IMR-90 (cell line): Measurements from ENCODE around the gene CPED1. TPM values are rescaled to one million over a fixed set of nuclear protein-coding genes. Genes with fewer than 3 reads are reported as not detected.
"Not testable (repeated sequence)": the region's sequence is repeated elsewhere in the genome, so short reads cannot be mapped to it uniquely, and the experiment has no call there.

Experiments
- ATAC-seq: fragments of 200-7000 bp; cut with Tn5 transposase; 2 replicates; pipeline ENCODE4 v1.9.1; 2020; ENCODE audit warnings: low read depth, mild to moderate bottlenecking, moderate library complexity
- BruUV-seq: library from RNA; stranded (reverse); fragments of 400-500 nt; replicated peaks from 2 replicates; lab custom pipeline; 2021; lab: Mats Ljungman, UMichigan
- CTCF ChIA-PET: fragments of 300-600 bp; formaldehyde crosslinking; extraction: SDS; loops from one replicate; lab custom pipeline; 2021; ENCODE audit warnings: antibody characterized with exemption; lab: Yijun Ruan, JAX
- POLR2A ChIA-PET: fragments of 300-600 bp; sonication (Branson Sonifier 250); formaldehyde crosslinking; loops from one replicate; lab custom pipeline; 2022; ENCODE audit warnings: antibody characterized with exemption; ENCODE audit not compliant: unreplicated experiment; lab: Charles Lee
- DNase-seq: peaks from one replicate; pipeline ENCODE4 v3.0.0; 2013
- H2AFZ ChIP-seq: replicated peaks from 2 replicates; pipeline ENCODE3; 2013; ENCODE audit warnings: low read length, mild to moderate bottlenecking; ENCODE audit not compliant: poor library complexity
- H2AK5ac ChIP-seq: 2 replicates; pipeline ENCODE4 v1.6.1; 2013; ENCODE audit warnings: low read depth, low read length, inconsistent platforms
- H2AK9ac ChIP-seq: replicated peaks from 2 replicates; pipeline ENCODE3; 2013; ENCODE audit warnings: mild to moderate bottlenecking, low read depth, low read length, moderate library complexity; ENCODE audit not compliant: poor library complexity
- H2BK120ac ChIP-seq: 2 replicates; pipeline ENCODE4 v1.6.1; 2013; ENCODE audit warnings: low read depth, low read length, inconsistent platforms
- H2BK15ac ChIP-seq: 3 replicates; pipeline ENCODE4 v1.6.1; 2013; ENCODE audit warnings: low read depth, low read length, inconsistent platforms
- H2BK20ac ChIP-seq: 2 replicates; pipeline ENCODE4 v1.6.1; 2013; ENCODE audit warnings: low read depth, mild to moderate bottlenecking, inconsistent platforms, low read length, moderate library complexity
- H2BK5ac ChIP-seq: 2 replicates; pipeline ENCODE4 v1.6.1; 2013; ENCODE audit warnings: mild to moderate bottlenecking, low read depth, low read length, inconsistent platforms; ENCODE audit not compliant: poor library complexity, severe bottlenecking
- H3K14ac ChIP-seq: replicated peaks from 2 replicates; pipeline ENCODE4 v1.6.1; 2013; ENCODE audit warnings: low read depth, low read length, inconsistent platforms
- H3K18ac ChIP-seq: 2 replicates; pipeline ENCODE4 v1.6.1; 2013; ENCODE audit warnings: low read depth, low read length, control low read depth
- H3K23ac ChIP-seq: 2 replicates; pipeline ENCODE4 v1.6.1; 2013; ENCODE audit warnings: low read depth, low read length, inconsistent platforms
- H3K27ac ChIP-seq: 2 replicates; pipeline ENCODE4 v1.5.1; 2013; ENCODE audit warnings: mild to moderate bottlenecking, control low read depth, low read length; ENCODE audit not compliant: insufficient read depth
- H3K27me3 ChIP-seq: 2 replicates; pipeline ENCODE4 v1.6.1; 2013; ENCODE audit warnings: low read length; ENCODE audit not compliant: control insufficient read depth, insufficient read depth
- H3K36me3 ChIP-seq: 2 replicates; pipeline ENCODE4 v1.6.1; 2013; ENCODE audit warnings: low read length, mixed read lengths; ENCODE audit not compliant: control insufficient read depth, insufficient read depth
- H3K4ac ChIP-seq: 2 replicates; pipeline ENCODE4 v1.6.1; 2013; ENCODE audit warnings: low read depth, low read length, inconsistent platforms
- H3K4me1 ChIP-seq: 2 replicates; pipeline ENCODE4 v1.6.1; 2013; ENCODE audit warnings: low read length, mixed read lengths; ENCODE audit not compliant: control insufficient read depth, insufficient read depth
- H3K4me2 ChIP-seq: 2 replicates; pipeline ENCODE4 v1.6.1; 2013; ENCODE audit warnings: low read depth, mild to moderate bottlenecking, control low read depth, low read length, moderate library complexity
- H3K4me3 ChIP-seq: 2 replicates; pipeline ENCODE4 v1.5.1; 2013; ENCODE audit warnings: low read depth, mild to moderate bottlenecking, control low read depth, low read length, moderate library complexity; ENCODE audit not compliant: insufficient read depth
- H3K56ac ChIP-seq: 2 replicates; pipeline ENCODE4 v1.6.1; 2013; ENCODE audit warnings: low read length, inconsistent platforms; ENCODE audit not compliant: insufficient read depth; ENCODE audit errors: extremely low read depth
- H3K79me1 ChIP-seq, 2 experiments: 2 replicates each; pipeline ENCODE4 v1.6.1; 2013; ENCODE audit warnings: low read length in 2 of 2, inconsistent platforms in 1 of 2, low read depth in 1 of 2
- H3K9ac ChIP-seq: 2 replicates; pipeline ENCODE4 v1.6.1; 2013; ENCODE audit warnings: low read depth, low read length, control low read depth
- H3K9me1 ChIP-seq: 2 replicates; pipeline ENCODE4 v1.6.1; 2013; ENCODE audit warnings: low read length, inconsistent platforms; ENCODE audit not compliant: insufficient read depth
- H3K9me3 ChIP-seq: 2 replicates; pipeline ENCODE4 v1.6.1; 2013; ENCODE audit warnings: low read length; ENCODE audit not compliant: control insufficient read depth, insufficient read depth
- H4K20me1 ChIP-seq: 2 replicates; pipeline ENCODE4 v1.6.1; 2013; ENCODE audit warnings: low read length, inconsistent platforms; ENCODE audit not compliant: insufficient read depth
- H4K5ac ChIP-seq: 2 replicates; pipeline ENCODE4 v1.6.1; 2013; ENCODE audit warnings: mild to moderate bottlenecking, low read depth, low read length, control low read depth
- H4K8ac ChIP-seq, 2 experiments: 2 replicates each; pipeline ENCODE4 v1.6.1; 2013; ENCODE audit warnings: low read depth in 2 of 2, low read length in 2 of 2, control low read depth in 1 of 2, inconsistent platforms in 1 of 2
- H4K91ac ChIP-seq: 2 replicates; pipeline ENCODE4 v1.6.1; 2013; ENCODE audit warnings: low read depth, low read length, inconsistent platforms; ENCODE audit not compliant: insufficient read depth
- WGBS, 2 experiments: methylation state at CpG; one replicate each; pipeline versions ENCODE4 v1.1.5 to v1.1.7; 2013; ENCODE audit warnings: missing lambda C conversion rate in 2 of 2; ENCODE audit not compliant: insufficient read length in 1 of 2; ENCODE audit errors: extremely low coverage in 2 of 2; 5-methylcytosine and 5-hydroxymethylcytosine counted together
- dilution Hi-C: fragments of 300-500 bp; cut with HindIII; formaldehyde crosslinking; loops from one replicate; pipeline ENCODE4 v1.14.3; 2018; ENCODE audit warnings: low sequenced_read_pairs; ENCODE audit not compliant: unreplicated experiment
- in situ Hi-C: fragments of 300-500 bp; cut with MboI; formaldehyde crosslinking; loops from 3 replicates; pipeline ENCODE4 v1.14.3; 2019; ENCODE audit warnings: low sequenced_read_pairs, inconsistent platforms, mixed read lengths
- intact Hi-C: fragments of 100-400 bp; cut with micrococcal nuclease; formaldehyde crosslinking; loops from 2 replicates; pipeline ENCODE4 v1.10.0; 2022
- polyA plus RNA-seq, 3 experiments: library from polyadenylated mRNA; depleted of rRNA; stranded (reverse); fragments of >200 nt; gene quantifications; 2 replicates each; pipeline ENCODE4 v1.2.3, GENCODE V29; 2012; ENCODE audit warnings: low replicate concordance in 1 of 3
- total RNA-seq: library from RNA; depleted of rRNA; stranded (reverse); fragments of >200 nt; gene quantifications from 2 replicates; pipeline ENCODE4 v1.2.3, GENCODE V29; 2012

Gene CPED1
- total and polyA plus RNA-seq, 2 of the 4 experiments (the other 2 are of a cell fraction) = 31.2 to 96.8 TPM

DNA sequence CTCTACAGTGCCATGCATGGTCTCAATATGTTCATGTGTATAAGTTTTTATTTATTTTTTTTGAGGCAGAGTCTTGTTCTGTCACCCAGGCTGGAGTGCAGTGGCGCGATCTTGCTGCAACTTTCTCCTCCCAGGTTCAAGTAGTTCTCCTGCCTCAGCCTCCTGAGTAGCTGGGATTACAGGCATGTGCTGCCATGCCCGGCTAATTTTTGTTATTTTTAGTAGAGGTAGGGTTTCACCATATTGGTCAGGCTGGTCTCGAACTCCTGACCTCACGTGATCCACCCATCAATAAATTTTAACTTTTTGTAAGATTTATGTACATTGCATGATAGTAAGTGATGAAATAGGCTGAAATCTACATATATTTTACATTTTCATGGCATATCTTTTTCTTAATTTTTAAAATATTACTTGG lies 86.9 kb downstream of the CPED1 start:
- H3K23ac ChIP-seq, POLR2A ChIA-PET, H4K20me1 ChIP-seq, H3K4ac ChIP-seq, ATAC-seq, intact Hi-C loops, BruUV-seq, H2BK5ac ChIP-seq, H3K9me3 ChIP-seq, H2BK120ac ChIP-seq, H3K56ac ChIP-seq, H3K4me2 ChIP-seq, H2AK9ac ChIP-seq, H4K5ac ChIP-seq, H4K8ac ChIP-seq, H3K4me1 ChIP-seq, H3K36me3 ChIP-seq, H3K9ac ChIP-seq, H3K18ac ChIP-seq, H3K14ac ChIP-seq, H3K9me1 ChIP-seq, H3K4me3 ChIP-seq, H3K27ac ChIP-seq, H2BK15ac ChIP-seq, H2AFZ ChIP-seq, H3K27me3 ChIP-seq, H4K91ac ChIP-seq, DNase-seq, H2BK20ac ChIP-seq, H2AK5ac ChIP-seq: not testable (repeated sequence)
- CTCF ChIA-PET = interaction anchor here (0.8 to 1.5 kb wide), 3 partner anchors 31 to 229 kb away, joined by 4 to 5 read pairs (median 5); no protein-coding TSS in a partner anchor
- H3K79me1 ChIP-seq = peaks cover 34 to 64% of the 10 kb centered on the region in 2 experiments
- WGBS, 2 experiments = no CpG with 5 or more reads among the region's 5 CpGs
- dilution Hi-C loops = loop anchor here (25.0 kb wide), 1 partner anchor 88 kb away; the partner anchor contains the start of gene CPED1
- in situ Hi-C loops = loop anchor here (5.0 kb wide), 1 partner anchor 83 kb away; no protein-coding TSS in a partner anchor
